Ammon's horn (tissue), 1 donor: Measurements from ENCODE around the gene PGGT1B.
"Not testable (repeated sequence)": the region's sequence is repeated elsewhere in the genome, so short reads cannot be mapped to it uniquely, and the experiment has no call there.

Experiments used
- DNase-seq: peaks from one replicate; pipeline ENCODE4 v3.0.0-alpha.2; 2016; ENCODE audit warnings: low spot score

The PGGT1B gene

GRCh38 chr5:115257981-115258380 lies 4.7 kb downstream of the PGGT1B start:
- no peak for DNase-seq

- not testable (repeated sequence) for DNase-seq
These were observed 13.3 kb downstream of the PGGT1B start for GRCh38 chr5:115249379-115249778.

- DNase-seq = peak; percentile 41
These were observed 16.2 kb downstream of the PGGT1B start for GRCh38 chr5:115246361-115246991.

GRCh38 chr5:115243412-115243811 lies 19.3 kb downstream of the PGGT1B start:
- DNase-seq = no peak

GRCh38 chr5:115241881-115242642 lies 20.6 kb downstream of the PGGT1B start:
- DNase-seq = no peak

GRCh38 chr5:115237066-115237465 lies 25.6 kb downstream of the PGGT1B start:
- no peak for DNase-seq

GRCh38 chr5:115236599-115236998 lies 26.1 kb downstream of the PGGT1B start:
- DNase-seq = no peak

- DNase-seq = no peak
These were observed 31.1 kb downstream of the PGGT1B start for GRCh38 chr5:115231598-115231997.

- no peak for DNase-seq
These were observed 33.1 kb downstream of the PGGT1B start for GRCh38 chr5:115229606-115230005.

GRCh38 chr5:115227281-115227680 lies 35.4 kb downstream of the PGGT1B start:
- DNase-seq = no peak

GRCh38 chr5:115214541-115214940 lies 48.1 kb downstream of the PGGT1B start:
- no peak for DNase-seq

- DNase-seq = peak; percentile 71
These were observed 53.4 kb downstream of the PGGT1B start for GRCh38 chr5:115209279-115209678.

GRCh38 chr5:115202952-115203351 lies 59.7 kb downstream of the PGGT1B start:
- no peak for DNase-seq

- DNase-seq = no peak
These were observed 66.5 kb downstream of the PGGT1B start for GRCh38 chr5:115196161-115196560.

- peak; percentile 18 for DNase-seq
These were observed 68.0 kb downstream of the PGGT1B start for GRCh38 chr5:115194676-115195075.

GRCh38 chr5:115193295-115193694 lies 69.4 kb downstream of the PGGT1B start:
- no peak for DNase-seq

GRCh38 chr5:115192098-115192497 lies 70.6 kb downstream of the PGGT1B start:
- DNase-seq = no peak

- no peak for DNase-seq
These were observed 71.1 kb downstream of the PGGT1B start for GRCh38 chr5:115191474-115192031.

GRCh38 chr5:115190388-115190787 lies 72.3 kb downstream of the PGGT1B start:
- DNase-seq = no peak

- no peak for DNase-seq
These were observed 72.8 kb downstream of the PGGT1B start for GRCh38 chr5:115189866-115190265.

GRCh38 chr5:115186794-115187193 lies 75.9 kb downstream of the PGGT1B start:
- no peak for DNase-seq

- no peak for DNase-seq
These were observed 77.9 kb downstream of the PGGT1B start for GRCh38 chr5:115184770-115185169.

- no peak for DNase-seq
These were observed 80.9 kb downstream of the PGGT1B start for GRCh38 chr5:115181757-115182156.
